GM19395 (cell line): ENCODE data around the gene ONECUT2.
"Not testable (repeated sequence)": the region's sequence is repeated elsewhere in the genome, so short reads cannot be mapped to it uniquely, and the experiment has no call there.

Source experiments
- ATAC-seq: cut with Tn5 transposase; IDR thresholded peaks from one replicate; pipeline ENCODE4 v1.9.1; 2021; ENCODE audit warnings: mild to moderate bottlenecking, moderate library complexity; ENCODE audit not compliant: unreplicated experiment

ONECUT2 gene

DNA sequence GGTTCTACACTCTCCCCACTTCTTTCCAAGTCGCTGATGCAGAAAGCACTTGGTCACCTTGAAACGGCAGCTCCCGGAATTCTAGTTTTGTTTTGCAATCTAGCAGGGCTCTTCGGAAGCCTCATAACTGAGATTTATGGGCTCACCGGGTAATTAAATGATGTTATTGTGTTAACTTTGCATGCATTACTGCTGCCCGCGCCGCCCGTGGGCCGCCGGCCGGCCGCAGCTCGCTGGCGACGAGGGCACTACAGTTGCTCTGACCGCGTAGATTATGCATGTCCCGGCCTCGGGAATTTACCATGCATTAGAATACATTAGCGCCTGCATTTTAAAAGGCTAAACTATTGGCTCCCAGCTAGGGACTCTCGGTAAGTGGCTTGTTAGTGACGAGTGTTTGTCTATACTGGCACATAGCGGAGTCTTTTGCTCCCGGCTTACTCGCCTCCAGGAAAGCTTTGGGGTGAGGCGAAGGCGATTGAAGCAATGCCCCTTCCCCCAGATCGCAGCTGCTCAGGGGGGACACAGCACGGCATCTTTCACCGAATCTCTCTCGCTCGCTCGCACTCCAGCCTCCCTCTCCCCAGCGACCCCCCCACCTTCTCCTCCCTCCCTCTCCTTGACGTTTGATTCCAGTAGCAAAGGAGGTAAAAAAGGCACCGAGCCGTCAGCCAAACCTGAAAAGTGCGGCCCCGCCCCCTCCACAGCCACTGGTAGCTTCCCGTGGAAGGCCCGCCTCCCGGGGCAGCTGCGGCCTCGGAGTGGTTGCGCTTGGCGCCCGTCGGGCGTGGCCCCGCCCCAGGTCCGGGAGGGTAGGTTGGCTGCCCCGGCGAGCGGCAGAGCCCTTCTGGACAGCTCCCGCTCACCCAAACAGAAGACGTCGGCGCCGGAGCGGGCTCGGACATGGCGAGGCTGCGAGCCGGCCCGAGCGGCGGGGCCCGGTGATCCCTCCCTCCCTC is at the start of gene ONECUT2:
Gene ONECUT2, plus strand, starts transcription at position 839 of the 959 bp plus-strand sequence. CDS start 343 bp downstream, outside the sequence.
- ATAC-seq, result peak; percentile 83

DNA sequence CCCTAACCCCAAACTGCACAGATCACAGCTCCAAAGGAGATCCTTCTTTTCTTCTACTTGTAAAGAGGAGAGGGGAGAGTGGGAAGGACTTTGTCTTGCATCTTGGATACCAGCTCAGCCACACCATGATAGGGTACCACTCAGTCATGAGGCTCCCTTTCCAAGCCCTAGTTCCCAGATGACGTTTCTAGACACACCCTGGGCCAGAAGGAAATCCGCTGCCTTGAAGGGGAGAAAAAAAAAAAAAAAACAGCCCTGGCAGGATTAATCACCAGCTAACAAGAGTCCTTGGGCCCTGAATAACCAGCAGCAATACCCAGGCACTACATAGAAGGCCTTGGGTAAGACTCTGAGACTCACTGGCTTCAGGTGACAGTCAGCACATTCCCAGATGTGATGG is 45.9 kb upstream of the ONECUT2 start:
- ATAC-seq, result no peak

DNA sequence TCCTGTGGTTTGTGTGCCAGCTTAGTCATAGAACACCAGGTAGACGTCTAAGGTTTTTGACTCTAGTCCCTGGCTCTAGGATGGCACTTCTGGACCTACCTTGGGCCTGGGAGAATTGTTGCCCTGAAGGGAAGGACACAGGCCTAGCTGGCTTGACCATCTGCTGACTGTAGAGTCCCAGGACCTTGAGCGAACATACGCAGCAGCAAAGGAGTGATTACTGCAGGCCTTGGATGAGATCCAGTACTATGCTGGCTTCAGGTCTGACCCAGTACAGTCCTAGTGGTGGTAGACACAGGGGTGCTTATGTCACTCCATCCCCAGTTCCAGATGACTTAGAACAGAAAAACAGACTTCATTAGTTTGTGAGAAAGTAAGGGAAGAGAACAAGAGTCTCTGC is 45.1 kb upstream of the ONECUT2 start:
- ATAC-seq, result no peak

GRCh38 chr18:57394749-57395148 is 40.4 kb upstream of the ONECUT2 start:
- not testable (repeated sequence) for ATAC-seq

- not testable (repeated sequence) for ATAC-seq
Measured at GRCh38 chr18:57396831-57397230, 38.3 kb upstream of the ONECUT2 start.

GRCh38 chr18:57397440-57398132 is 37.6 kb upstream of the ONECUT2 start:
- ATAC-seq, result no peak

DNA sequence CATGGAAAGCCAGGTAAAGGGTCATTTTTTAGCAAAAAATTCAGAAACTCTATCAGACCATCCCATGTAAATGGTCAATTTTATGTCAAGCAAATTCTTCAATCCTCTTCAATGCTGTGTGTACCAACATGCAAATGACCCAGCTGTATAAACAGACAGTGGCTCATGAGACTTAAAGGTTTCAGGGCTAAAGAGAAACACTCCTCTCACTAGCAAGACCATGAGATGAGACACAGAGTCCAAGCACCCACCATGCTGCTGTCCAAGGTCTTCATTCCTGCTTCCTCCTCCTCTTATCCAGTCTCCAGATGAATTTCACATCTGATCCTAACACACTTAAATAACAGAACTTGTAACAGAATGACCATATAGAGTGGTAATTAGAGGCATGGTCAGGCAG is 30.8 kb upstream of the ONECUT2 start:
- ATAC-seq, result no peak

DNA sequence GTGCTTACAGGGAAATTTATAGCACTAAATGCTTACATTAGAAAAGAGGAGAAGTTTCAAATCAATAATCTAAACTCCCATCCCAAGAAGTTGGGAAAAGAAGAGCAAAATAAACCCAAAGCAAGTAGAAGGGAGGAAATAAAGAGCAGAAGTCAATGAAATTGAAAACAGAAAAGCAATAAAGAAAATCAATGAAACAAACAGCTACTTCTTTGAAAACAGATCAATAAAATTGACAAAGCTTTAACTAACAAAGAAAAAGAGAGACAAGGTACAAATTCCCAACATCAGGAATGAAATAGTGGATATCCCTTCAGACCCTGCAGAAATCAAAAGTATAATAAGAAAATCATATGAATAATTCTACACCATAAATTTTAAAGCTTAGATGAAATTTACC is 25.5 kb upstream of the ONECUT2 start:
- no peak for ATAC-seq

GRCh38 chr18:57410749-57411148 is 24.4 kb upstream of the ONECUT2 start:
- ATAC-seq, result no peak

DNA sequence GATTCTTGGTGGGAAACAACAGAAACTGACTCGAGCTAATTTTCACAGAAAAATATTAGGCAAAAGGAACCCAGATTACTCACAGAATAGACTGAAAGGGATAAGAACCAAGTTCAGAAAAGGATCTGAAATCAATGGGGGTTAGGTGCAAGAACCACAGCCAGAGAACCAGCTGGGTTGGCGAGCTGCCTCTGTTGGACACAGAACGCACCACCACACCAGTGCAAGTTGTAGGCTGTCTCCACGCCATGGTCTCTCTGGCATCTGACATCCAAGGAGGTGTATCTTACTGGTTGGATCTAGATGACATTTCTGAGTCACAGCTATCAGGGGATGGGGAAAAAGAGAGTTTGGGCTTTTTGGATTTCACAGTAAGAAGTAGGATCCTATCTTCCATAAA is 18.6 kb upstream of the ONECUT2 start:
- no peak for ATAC-seq

GRCh38 chr18:57422313-57422872 is 12.8 kb upstream of the ONECUT2 start:
- ATAC-seq, result no peak

GRCh38 chr18:57423821-57424220 is 11.4 kb upstream of the ONECUT2 start:
- ATAC-seq, result no peak

GRCh38 chr18:57425096-57425495 is 10.1 kb upstream of the ONECUT2 start:
- ATAC-seq, result no peak

DNA sequence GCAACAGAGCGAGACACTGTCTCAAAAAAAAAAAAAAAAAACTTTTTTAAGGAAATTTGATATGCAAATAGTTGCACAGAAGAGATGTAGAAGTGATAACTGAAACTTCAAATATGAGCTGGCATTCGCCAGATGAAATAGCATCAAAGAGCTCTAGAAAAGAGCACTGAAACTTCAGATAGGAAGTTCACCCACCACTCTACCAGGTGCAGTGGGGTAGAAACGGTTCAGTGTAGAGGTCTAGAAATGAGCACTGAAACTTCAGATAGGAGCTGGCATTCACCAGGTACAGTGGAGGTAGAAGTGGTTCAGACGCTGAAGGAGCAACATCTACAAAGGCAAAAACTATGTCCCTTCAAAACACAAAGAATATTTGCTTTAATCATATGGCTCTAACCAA is 9.0 kb upstream of the ONECUT2 start:
- no peak for ATAC-seq

- ATAC-seq, result no peak
Measured at GRCh38 chr18:57427429-57428201, 7.6 kb upstream of the ONECUT2 start.

GRCh38 chr18:57428221-57429150 is 6.7 kb upstream of the ONECUT2 start:
- no peak for ATAC-seq

DNA sequence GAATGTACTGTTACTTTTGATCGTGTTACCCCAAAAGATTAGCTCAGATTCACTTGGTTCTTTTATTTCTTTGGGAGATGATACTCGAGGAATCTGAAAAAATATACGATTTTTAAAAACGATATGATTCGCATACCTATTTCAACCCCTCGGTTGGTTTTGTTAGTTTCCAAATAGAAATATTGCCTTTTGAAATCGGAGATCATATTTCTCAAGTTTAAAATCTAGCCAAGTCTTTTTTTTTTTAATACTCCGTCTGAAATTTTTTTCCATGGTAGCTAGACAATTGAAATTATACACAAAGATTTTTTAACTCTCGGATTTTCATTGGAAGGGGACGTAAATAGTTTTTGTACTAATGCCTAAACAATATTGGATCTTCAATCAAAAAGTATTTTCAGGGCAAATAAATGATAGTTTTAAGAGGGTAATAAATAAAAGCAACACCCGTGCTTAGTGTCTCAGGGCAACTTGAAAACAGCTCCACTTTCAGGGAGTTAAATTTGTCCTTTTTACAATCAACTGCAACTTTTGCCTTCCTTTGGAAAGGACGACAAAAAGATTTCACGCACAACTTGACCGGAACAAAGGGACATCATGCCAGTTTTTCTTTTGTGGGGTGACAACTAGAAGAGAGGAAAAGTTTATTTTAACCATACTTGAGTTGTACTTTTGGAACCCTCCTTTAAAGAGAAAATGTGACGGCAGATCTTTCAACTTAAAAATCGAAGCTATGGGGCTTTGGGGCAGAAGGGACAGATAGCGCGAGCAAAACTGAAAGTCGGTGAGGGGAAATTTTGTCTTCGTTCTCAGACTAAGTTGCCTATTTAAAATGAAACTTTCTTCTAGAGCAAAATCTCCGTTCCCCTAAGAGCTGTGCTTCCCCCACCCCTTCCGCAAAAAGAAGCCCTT is 5.8 kb upstream of the ONECUT2 start:
- ATAC-seq, result no peak

- no peak for ATAC-seq
Measured at GRCh38 chr18:57430079-57431001, 4.8 kb upstream of the ONECUT2 start.
